GM21619 (cell line): ENCODE data around the gene PPP1R15A.
"Not testable (repeated sequence)": the region's sequence is repeated elsewhere in the genome, so short reads cannot be mapped to it uniquely, and the experiment has no call there.

Experiments used
- ATAC-seq: cut with Tn5 transposase; IDR thresholded peaks from one replicate; pipeline ENCODE4 v1.9.1; 2021; ENCODE audit not compliant: unreplicated experiment

Gene PPP1R15A

DNA sequence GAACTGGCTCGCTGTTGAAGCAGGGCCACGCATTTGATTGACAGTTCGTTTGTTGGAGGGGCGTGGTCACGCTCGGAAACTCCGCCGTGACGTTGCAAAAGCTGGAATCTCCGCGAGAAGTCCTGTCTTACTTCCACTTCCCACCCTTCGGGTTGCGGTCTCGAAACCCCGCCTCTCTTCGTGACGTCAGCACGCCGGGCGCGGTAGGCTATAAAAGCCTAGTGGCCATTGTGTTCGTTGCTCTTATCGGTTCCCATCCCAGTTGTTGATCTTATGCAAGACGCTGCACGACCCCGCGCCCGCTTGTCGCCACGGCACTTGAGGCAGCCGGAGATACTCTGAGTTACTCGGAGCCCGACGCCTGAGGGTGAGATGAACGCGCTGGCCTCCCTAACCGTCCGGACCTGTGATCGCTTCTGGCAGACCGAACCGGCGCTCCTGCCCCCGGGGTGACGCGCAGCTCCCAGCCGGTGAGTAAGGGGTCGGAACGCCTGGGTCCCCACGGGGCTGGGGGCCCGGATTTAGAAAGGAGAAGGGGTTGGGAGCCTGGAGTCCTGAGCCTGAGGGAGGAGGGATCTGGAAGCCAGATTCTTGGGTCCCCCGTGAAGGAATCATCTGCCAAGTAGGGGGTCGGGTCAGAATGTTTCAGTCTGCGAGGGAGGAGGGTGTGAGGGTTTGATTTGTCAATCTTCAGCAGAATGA is at the start of gene PPP1R15A:
PPP1R15A (plus strand) TSS at position 240 of the 702 bp plus-strand sequence. CDS start 813 bp downstream, outside the sequence.
- ATAC-seq: peak; percentile 40

DNA sequence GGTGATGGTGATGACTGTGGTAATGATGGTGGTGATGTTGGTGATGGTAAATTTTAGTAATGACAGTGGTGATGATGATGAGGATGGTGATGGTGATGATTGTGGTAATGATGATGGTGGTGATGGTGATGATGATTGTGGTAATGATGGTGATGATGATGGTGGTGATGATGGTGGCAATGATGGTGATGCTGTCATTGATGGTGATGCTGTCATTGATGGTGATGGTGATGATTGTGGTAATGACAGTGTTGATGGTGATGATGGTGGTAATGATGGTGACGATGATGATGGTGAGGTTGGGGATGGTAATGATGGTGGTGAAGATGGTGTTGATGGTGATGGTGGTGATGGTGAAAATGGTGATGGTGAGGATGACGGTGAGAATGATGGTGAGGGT is 49.7 kb upstream of the PPP1R15A start:
- ATAC-seq: no peak

DNA sequence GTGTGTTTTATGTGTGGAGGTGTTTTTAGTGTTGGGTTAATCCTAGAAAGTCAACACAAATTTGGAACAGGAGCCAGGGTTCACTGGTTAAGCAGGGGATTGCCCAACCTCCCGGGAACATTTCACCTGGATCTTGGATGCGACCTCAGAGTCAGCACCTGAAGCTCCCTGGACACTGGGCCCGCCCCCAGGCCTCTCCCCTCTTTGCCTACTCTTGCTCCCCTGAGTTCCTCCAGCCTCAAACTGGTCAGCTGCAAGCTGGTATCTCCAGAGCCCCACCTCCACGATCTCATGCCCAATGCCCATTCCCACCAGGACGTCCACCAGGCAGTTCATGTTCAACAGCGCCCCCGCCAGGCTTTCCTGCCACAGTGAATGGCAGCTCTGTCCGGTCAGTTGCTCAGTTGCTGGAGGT is 45.6 kb upstream of the PPP1R15A start:
- ATAC-seq: no peak

DNA sequence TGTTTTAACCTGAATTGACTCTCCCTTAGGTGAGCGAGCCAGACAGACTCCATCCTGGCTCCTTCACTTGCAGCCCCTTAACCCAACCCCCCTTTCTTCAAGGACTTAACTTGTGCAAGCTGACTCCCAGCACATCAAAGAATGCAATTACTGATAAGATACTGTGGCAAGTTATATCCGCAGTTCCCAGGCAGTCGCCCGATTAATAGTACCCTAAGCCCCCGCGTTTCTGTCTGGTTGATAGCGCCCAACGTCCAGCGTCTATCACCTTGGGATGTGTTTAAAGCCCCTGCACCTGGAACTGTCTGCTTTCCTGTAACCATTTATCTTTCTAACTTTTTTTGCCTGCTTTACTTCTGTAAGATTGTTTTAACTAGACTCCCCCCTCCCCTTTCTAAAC is 42.1 kb upstream of the PPP1R15A start:
- ATAC-seq: no peak

DNA sequence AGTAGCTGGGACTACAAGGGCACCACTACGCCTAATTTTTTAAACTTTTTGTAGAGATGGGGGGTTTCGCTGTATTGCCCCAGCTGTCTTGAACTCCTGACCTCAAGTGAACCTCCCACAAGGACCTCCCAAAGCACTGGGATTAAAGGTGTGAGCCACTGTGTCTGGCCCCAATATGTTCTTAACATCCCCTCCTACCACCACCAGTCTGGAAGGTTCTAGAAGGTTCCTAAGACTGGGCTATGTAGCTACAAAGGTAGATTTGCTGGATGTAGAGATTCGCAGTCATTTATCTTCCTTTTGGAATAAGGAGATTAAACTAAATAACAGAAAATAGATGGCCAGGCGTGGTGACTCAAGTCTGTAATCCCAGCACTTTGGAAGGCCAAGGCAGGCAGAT is 41.3 kb upstream of the PPP1R15A start:
- ATAC-seq: no peak

DNA sequence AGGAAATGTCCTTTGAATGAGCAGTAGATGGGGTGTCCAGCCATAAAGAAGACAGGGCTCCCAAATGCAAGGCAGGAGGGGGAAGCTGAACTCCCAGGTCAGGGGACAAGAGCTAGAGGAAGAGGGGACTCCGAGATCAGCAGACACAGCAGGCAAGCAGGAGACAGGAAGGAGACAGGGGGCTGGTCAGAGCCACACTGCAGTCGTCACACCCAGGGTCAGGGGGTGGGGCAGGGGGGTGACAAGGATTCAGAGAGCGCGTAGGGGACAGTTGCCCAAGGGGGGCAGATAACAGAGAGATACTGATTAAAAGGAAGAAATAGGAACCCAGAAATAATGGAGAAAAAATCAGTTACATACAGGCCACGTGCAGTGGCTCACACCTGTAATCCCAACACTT is 39.2 kb upstream of the PPP1R15A start:
- no peak for ATAC-seq

DNA sequence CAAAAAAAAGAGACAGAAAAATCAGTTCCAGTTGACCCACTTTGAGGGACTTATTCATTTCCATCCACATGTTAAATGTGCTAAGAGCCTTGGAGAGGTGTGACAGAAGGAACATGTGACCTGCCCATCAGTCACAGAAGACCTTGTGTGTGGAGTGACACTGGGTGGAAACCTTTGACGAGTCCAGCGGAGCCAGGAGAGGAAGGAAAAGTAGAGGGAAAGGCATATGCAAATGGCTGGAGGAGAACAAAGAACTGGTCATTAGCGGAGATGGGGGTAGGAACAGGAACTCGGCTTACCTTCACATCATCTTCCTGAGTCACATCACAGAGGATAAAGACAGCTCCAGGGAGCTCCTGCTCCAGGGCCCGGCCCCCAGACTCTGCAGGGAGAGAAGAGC is 38.2 kb upstream of the PPP1R15A start:
- ATAC-seq: no peak

DNA sequence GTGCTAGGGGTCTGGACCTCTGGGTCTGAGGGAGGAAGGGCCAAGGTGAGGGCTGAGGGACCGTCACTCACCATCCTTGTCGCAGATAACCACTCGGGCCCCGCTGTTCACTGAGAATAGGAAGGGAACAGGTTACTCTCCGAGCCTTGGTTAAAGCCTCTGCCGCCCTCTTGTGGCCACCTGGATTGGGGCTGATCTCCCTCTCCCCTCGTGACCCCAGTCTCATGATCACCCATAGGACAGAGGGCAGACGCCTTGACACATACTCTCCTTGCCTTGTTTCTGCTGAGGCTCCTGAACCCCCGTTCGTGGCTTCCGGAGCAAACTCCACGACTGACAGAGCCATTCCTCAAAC is 36.5 kb upstream of the PPP1R15A start:
- ATAC-seq: peak; percentile 74

DNA sequence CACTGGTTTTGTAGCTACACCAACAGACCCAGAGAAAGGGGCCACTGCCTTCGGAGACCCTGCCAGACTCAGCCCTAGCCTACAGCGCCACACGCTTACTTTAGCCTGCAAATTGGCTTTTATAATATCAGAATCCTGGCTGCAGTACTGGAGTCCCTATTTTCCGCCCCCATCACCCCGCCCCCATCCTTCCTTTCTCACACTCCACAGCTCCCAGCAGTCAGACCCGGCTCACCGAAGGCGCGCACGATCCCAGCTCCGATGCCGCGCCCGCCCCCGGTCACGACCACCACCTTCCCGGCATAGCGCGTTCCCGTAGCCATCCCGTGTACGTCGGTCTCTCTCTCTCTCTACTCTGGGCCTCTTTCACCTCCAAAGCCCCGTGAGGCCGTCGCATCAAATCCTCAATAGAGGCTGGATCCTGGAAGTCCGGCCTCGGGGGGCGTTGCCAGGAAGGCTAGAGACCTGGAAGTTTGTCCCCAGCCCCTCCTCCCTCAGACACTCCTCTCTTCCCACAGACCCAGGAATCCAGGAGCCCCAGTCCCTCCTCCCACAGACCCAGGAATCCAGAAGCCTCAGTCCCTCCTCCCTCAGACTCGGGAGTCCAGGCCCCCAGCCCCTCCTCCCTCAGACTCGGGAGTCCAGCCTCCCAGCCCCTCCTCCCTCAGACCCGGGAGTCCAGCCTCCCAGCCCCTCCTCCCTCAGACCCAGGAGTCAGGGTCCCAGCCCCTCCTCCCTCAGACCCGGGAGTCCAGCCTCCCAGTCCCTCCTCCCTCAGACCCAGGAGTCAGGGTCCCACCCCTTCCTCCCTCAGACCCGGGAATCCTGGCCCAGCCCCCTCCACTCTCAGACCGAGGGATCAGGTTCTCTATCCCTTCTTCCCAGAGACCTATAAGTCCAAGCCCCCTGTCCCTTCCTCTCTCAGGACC is 35.9 kb upstream of the PPP1R15A start, which contains the start of gene HSD17B14:
HSD17B14 (minus strand) TSS at position 403 of the 929 bp plus-strand sequence; CDS start at position 323, 80 bp downstream.
- peak; percentile 11 for ATAC-seq

DNA sequence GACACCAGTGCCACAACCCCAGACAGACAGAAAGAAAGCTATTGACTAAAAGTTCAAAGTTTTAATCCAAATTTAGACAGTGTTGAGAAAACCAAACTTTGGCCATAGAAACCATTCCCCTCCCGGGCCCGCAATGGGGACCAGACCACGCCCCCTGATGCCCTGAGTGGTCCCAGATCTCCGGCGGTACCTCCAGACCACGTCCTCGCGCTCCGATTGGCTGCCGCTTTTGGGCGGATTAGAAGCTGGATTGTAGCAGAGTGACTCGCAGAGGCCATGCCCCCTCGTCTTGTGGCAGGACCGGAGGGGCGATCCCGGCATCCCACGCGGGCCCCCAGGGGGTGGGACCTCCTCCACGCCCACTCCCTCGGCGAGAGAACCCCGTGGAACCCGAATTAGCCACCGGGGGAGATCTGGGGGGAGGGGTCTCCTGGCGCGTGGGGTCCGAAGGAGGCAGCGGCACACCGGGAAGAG is 35.1 kb upstream of the PPP1R15A start:
- peak; percentile 59 for ATAC-seq

DNA sequence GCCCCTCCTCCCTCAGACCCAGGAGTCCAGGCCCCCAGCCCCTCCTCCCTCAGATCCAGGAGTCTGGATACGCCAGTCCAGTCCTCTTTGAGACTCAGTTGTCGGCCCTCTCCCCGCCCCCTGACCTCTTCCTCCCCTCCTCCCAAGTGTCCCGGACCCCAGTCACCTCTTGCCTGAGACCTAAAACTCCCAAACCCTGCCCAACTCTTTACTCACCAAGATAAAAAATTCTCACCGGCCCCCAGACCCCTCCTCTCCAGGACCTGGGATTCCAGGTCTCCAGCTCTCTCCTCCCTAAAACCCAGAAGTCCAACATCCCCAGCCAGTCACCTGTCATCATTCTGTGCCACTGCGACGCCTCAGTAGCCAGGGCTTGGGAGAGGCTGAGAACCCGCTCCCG is 34.5 kb upstream of the PPP1R15A start:
- ATAC-seq: no peak

DNA sequence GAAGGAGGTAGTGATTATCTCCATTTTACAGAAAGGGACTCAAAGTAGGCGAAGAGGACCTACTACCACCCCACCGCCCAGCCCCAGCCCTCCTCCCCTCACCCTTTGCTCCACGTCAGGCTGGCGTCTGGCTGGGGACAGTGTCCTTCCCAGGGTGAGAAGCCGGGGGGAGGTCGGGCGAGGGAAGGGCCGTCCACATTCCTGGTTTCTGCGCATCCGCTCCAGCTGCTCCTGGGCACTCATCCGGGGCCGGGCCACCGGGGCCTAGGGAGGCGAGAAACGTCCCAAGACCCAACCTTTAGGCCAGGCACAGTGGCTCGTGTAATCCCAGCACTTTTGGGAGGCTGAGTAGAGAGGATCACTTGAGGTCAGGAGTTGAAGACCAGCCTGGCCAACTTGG is 31.2 kb upstream of the PPP1R15A start:
- ATAC-seq: no peak

DNA sequence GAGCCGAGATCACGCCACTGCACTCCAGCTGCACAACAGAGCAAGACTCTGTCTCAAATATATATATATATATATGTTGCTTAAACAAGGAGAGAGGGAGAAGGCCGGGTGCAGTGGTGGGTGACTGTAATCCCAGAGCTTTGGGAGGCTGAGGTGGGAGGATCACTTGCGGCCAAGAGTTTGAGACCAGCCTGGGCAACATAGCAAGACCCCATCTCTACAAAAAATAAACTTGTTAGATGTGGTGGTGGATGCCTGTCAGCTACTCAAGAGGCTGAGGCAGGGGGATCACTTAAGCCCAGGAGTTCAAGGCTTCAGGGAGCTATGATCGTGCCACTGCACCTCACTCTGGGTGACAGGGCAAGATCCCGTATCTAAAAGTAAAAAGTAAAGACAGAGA is 30.6 kb upstream of the PPP1R15A start:
- ATAC-seq: no peak

DNA sequence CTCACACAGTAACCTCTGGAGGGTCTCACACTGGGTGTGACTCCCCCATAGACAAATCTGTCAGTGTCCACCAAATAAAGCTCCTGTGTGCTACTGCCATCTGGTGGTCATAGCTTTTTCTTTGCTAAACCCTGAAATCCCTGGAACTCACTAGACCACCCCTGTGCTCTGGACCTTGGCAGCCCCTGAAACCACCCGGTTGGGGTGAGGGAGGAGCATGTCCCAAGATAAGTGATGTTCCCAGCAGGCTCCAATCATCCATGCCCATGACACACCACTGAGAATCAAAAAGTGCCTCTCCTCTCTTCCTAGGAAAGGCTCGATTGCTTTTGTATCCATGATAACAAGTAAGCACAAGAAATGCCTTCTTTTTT is 29.4 kb upstream of the PPP1R15A start:
- ATAC-seq: no peak

DNA sequence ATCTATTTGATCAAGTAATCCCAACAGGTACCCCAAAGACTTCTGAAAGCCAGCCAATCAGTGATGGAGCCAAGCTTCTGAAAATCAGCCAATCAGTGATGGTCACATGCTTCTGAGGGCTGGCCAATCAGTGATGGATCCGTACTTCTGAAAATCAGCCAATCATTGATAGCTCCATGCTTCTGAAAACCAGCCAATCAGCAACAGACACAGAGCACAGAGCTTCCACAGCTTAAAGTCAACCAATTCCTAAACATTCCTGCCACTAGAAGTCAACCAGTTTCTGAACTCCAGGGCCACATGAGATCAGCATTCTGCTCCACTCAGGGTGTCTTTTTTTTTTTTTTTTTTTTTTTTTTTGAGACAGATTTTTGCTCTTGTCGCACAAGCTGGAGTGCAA is 27.7 kb upstream of the PPP1R15A start:
- no peak for ATAC-seq

DNA sequence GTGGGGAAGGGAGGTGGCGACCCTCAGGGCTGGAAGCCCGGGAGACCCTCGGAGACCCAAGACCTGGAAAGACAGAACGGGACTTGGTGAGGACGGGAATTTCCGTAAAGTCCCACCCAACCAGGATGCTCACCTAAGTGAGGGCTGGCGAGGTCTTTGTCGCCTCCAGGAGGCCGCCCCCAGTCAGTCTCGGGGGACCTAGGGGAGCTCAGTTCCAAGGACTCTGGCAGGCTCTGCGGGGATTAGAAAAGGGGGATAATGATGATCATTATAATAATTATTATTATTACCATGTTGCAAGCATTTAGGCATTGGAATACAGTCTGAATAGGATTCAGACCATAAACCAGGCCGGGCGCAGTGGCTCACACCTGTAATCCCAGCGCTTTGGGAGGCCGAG is 26.8 kb upstream of the PPP1R15A start:
- ATAC-seq: no peak

DNA sequence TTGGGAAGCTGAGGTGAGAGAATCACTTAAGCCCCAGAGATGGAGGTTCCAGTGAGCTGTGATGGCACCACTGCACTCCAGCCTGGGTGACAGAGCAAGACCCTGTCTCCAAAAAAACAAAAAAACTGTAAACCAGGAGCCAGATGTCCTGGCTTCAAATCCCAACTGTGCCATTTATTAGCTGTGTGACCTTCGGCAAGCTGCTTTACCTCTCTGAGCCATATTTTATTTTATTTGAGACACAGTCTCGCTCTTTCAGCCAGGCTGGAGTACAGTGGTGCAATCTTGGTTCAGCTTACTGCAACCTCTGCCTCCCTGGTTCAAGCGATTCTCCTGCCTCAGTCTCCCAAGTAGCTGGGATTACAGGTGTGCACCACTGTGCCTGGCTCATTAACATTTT is 25.6 kb upstream of the PPP1R15A start:
- ATAC-seq: not testable (repeated sequence)

DNA sequence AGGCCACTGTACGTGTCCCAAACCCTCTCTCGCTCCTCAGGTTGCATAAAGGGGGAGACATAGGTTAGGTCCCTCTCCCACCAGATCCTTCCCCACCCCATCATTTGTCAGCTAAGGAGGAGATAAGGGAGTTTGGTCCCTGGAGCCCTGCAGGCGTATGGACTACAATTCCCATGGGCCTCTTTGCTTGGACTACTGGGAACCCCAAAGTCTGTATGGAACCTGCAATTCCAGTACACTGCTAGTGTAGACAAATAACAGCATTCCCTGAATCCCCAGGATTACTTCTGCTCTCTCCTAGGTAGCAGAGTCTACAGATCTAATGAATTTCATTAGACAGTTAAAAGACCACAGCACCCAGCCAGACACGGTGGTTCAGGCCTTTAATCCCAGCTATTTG is 19.9 kb upstream of the PPP1R15A start:
- no peak for ATAC-seq

DNA sequence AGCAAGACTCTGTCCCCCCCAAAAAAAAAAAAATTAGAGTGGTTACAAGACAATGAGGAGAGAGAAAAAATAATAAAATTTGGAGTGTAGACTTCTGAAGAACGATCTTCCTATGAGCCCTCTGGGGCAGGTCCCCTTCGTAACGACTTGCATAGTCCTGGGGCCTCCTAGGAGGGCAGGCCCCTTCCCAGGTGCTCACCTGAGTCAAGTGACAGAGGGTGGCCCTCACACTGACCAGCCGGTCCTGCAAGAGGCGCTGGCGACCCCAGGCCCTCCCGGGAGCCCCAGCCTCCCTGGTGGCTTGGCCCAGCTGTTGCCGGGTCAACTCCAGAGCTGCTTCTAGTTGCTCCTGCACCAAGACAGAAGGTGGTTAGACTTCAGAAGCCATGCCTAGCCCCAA is 18.7 kb upstream of the PPP1R15A start:
- no peak for ATAC-seq

DNA sequence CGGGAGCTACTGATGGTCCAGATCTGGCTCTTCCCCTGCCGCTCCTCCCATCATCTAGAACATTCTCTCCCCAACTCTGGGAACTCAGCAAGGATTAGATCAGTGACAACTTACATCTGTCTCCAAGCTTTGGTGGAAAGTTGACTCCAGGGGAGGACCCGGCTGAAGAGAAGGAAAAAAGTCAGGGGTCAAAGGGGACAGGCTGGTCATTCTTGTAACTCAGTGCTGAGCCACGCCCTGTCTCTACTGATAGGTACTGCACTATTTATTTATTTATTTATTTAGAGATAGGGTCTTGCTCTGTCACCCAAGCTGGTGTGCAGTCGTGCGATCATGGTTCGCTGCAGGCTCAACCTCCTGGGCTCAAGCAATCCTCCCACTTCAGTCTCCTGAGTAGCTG is 18.1 kb upstream of the PPP1R15A start:
- no peak for ATAC-seq

DNA sequence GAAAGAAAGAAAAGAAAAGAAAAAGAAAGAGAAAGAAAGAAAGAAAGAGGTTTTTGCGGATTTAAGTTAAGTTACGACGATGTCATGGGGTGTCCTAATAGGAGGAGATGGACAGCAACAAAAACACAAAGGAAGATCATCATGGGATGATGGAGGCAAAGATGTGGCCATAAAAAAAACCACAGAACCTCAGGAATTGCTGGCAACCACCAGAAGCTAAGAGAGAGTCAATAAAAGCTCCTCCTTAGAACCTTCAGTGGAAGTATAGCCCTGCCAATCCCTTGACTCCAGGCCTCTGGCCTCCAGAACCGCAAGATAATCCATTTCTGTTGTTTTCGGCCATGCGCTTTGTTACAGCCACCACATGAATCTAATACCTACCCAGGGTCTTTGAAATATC is 15.3 kb upstream of the PPP1R15A start:
- no peak for ATAC-seq
